ENCODE data around the gene SNAP91.

GRCh38 chr6:83600459-83600858 is 108.4 kb downstream of the SNAP91 start:
- TF ChIP-seq, protein P1, sequence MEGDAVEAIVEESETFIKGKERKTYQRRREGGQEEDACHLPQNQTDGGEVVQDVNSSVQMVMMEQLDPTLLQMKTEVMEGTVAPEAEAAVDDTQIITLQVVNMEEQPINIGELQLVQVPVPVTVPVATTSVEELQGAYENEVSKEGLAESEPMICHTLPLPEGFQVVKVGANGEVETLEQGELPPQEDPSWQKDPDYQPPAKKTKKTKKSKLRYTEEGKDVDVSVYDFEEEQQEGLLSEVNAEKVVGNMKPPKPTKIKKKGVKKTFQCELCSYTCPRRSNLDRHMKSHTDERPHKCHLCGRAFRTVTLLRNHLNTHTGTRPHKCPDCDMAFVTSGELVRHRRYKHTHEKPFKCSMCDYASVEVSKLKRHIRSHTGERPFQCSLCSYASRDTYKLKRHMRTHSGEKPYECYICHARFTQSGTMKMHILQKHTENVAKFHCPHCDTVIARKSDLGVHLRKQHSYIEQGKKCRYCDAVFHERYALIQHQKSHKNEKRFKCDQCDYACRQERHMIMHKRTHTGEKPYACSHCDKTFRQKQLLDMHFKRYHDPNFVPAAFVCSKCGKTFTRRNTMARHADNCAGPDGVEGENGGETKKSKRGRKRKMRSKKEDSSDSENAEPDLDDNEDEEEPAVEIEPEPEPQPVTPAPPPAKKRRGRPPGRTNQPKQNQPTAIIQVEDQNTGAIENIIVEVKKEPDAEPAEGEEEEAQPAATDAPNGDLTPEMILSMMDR (IDR thresholded peaks at IDR 0.05; ENCODE audit: borderline replicate concordance, extremely low read depth, low read length, poor library complexity, severe bottlenecking) = no peak
- no peak for TF ChIP-seq EZH2 (IDR thresholded peaks at IDR 0.05; ENCODE audit: borderline replicate concordance, low read depth, low read length, severe bottlenecking)
